ENCODE results near the gene GIMAP5. TPM values are rescaled to one million over a fixed set of nuclear protein-coding genes. Genes with fewer than 3 reads are reported as not detected.

Gene GIMAP5
- total and polyA plus RNA-seq, 2 experiments from 2014 or later = not detected

GRCh38 chr7:150788474-150789269 lies 51.5 kb downstream of the GIMAP5 start:
- no peak overlapping the region for H3K9ac ChIP-seq
- no peaks in the 10 kb centered on the region for H3K27me3 ChIP-seq (replicated peaks; ENCODE audit: insufficient read depth)
- peak; percentile 53 for DNase-seq
- no peak overlapping the region for H3K4me2 ChIP-seq (ENCODE audit: unreplicated experiment)
- H4K20me1 ChIP-seq (ENCODE audit: insufficient read depth) = no peaks in the 10 kb centered on the region
- H3K79me2 ChIP-seq (ENCODE audit: insufficient read depth) = no peaks in the 10 kb centered on the region
- 57% methylated on average over 9 of the region's 9 CpGs for WGBS, 2 experiments (ENCODE audit: low coverage in 1 of 2, low lambda C conversion rate in 2 of 2, missing lambda C conversion rate in 2 of 2)
- no peak overlapping the region for H3K27ac ChIP-seq
- no peaks in the 10 kb centered on the region for H3K4me1 ChIP-seq (ENCODE audit: insufficient read depth)
- no peaks in the 10 kb centered on the region for H3F3A ChIP-seq (ENCODE audit: insufficient read depth)
- H3K9me3 ChIP-seq (ENCODE audit: low read depth) = no peaks in the 10 kb centered on the region
- no peak overlapping the region for H3K4me3 ChIP-seq
- in situ Hi-C loops (cut with MboI) = no loop called here
- H3K9me2 ChIP-seq (ENCODE audit: insufficient read depth) = no peaks in the 10 kb centered on the region
- H3K36me3 ChIP-seq (ENCODE audit: low read depth) = no peaks in the 10 kb centered on the region
- H2AFZ ChIP-seq = no peak overlapping the region
- TF ChIP-seq EZH2 (IDR thresholded peaks at IDR 0.05; ENCODE audit: insufficient read depth, poor library complexity, severe bottlenecking) (no peak), EZH2phosphoT487 (IDR thresholded peaks at IDR 0.05; ENCODE audit: insufficient read depth, low read depth) (no peak)

GRCh38 chr7:150790416-150791075 lies 53.3 kb downstream of the GIMAP5 start:
- Histone ChIP-seq H3F3A (ENCODE audit: insufficient read depth) (no peaks in the 10 kb centered on the region), H3K9me2 (ENCODE audit: insufficient read depth) (no peaks in the 10 kb centered on the region), H3K9ac (no peak overlapping the region), H3K27me3 (replicated peaks; ENCODE audit: insufficient read depth) (no peaks in the 10 kb centered on the region), H3K4me3 (no peak overlapping the region), H4K20me1 (ENCODE audit: insufficient read depth) (no peaks in the 10 kb centered on the region), H3K27ac (no peak overlapping the region), H3K4me1 (ENCODE audit: insufficient read depth) (no peaks in the 10 kb centered on the region), H2AFZ (no peak overlapping the region), H3K9me3 (ENCODE audit: low read depth) (no peaks in the 10 kb centered on the region), H3K4me2 (ENCODE audit: unreplicated experiment) (no peak overlapping the region), H3K36me3 (ENCODE audit: low read depth) (no peaks in the 10 kb centered on the region), H3K79me2 (ENCODE audit: insufficient read depth) (no peaks in the 10 kb centered on the region)
- in situ Hi-C loops (cut with MboI) = no loop called here
- TF ChIP-seq EZH2 (IDR thresholded peaks at IDR 0.05; ENCODE audit: insufficient read depth, poor library complexity, severe bottlenecking) (no peak), EZH2phosphoT487 (IDR thresholded peaks at IDR 0.05; ENCODE audit: insufficient read depth, low read depth) (no peak)
- no peak for DNase-seq
- WGBS, 2 experiments (ENCODE audit: low coverage in 1 of 2, low lambda C conversion rate in 2 of 2, missing lambda C conversion rate in 2 of 2) = 51 to 53% methylated on average over 9 of the region's 9 CpGs

- Histone ChIP-seq H3K4me1 (ENCODE audit: insufficient read depth) (no peaks in the 10 kb centered on the region), H3K79me2 (ENCODE audit: insufficient read depth) (no peaks in the 10 kb centered on the region), H4K20me1 (ENCODE audit: insufficient read depth) (no peaks in the 10 kb centered on the region), H3K9me2 (ENCODE audit: insufficient read depth) (no peaks in the 10 kb centered on the region), H3K27ac (no peak overlapping the region), H3K4me2 (ENCODE audit: unreplicated experiment) (no peak overlapping the region), H3K9ac (no peak overlapping the region), H3K4me3 (no peak overlapping the region), H3K36me3 (ENCODE audit: low read depth) (no peaks in the 10 kb centered on the region), H3K9me3 (ENCODE audit: low read depth) (no peaks in the 10 kb centered on the region), H3F3A (ENCODE audit: insufficient read depth) (no peaks in the 10 kb centered on the region), H2AFZ (no peak overlapping the region), H3K27me3 (replicated peaks; ENCODE audit: insufficient read depth) (no peaks in the 10 kb centered on the region)
- TF ChIP-seq EZH2 (IDR thresholded peaks at IDR 0.05; ENCODE audit: insufficient read depth, poor library complexity, severe bottlenecking) (no peak), EZH2phosphoT487 (IDR thresholded peaks at IDR 0.05; ENCODE audit: insufficient read depth, low read depth) (no peak)
- 56 to 57% methylated on average over 5 of the region's 5 CpGs for whole genome bisulfite sequencing, 2 experiments (ENCODE audit: low coverage in 1 of 2, low lambda C conversion rate in 2 of 2, missing lambda C conversion rate in 2 of 2)
- DNase-seq = no peak
- in situ Hi-C loops (cut with MboI) = no loop called here
Observed at GRCh38 chr7:150791304-150791703, 54.1 kb downstream of the GIMAP5 start.

GRCh38 chr7:150791746-150792452 lies 54.7 kb downstream of the GIMAP5 start:
- no peaks in the 10 kb centered on the region for H3F3A ChIP-seq (ENCODE audit: insufficient read depth)
- H4K20me1 ChIP-seq (ENCODE audit: insufficient read depth) = no peaks in the 10 kb centered on the region
- no peaks in the 10 kb centered on the region for H3K79me2 ChIP-seq (ENCODE audit: insufficient read depth)
- no peak for DNase-seq
- H3K9me2 ChIP-seq (ENCODE audit: insufficient read depth) = no peaks in the 10 kb centered on the region
- in situ Hi-C loops (cut with MboI) = no loop called here
- H3K27me3 ChIP-seq (replicated peaks; ENCODE audit: insufficient read depth) = no peaks in the 10 kb centered on the region
- H3K9ac ChIP-seq = no peak overlapping the region
- no peak overlapping the region for H2AFZ ChIP-seq
- H3K4me1 ChIP-seq (ENCODE audit: insufficient read depth) = no peaks in the 10 kb centered on the region
- no peaks in the 10 kb centered on the region for H3K9me3 ChIP-seq (ENCODE audit: low read depth)
- no peak overlapping the region for H3K4me3 ChIP-seq
- H3K36me3 ChIP-seq (ENCODE audit: low read depth) = no peaks in the 10 kb centered on the region
- H3K27ac ChIP-seq = no peak overlapping the region
- WGBS, 2 experiments (ENCODE audit: low coverage in 1 of 2, low lambda C conversion rate in 2 of 2, missing lambda C conversion rate in 2 of 2) = 51% methylated on average over 9 to 12 of the region's 12 CpGs
- no peak overlapping the region for H3K4me2 ChIP-seq (ENCODE audit: unreplicated experiment)
- TF ChIP-seq EZH2 (IDR thresholded peaks at IDR 0.05; ENCODE audit: insufficient read depth, poor library complexity, severe bottlenecking) (no peak), EZH2phosphoT487 (IDR thresholded peaks at IDR 0.05; ENCODE audit: insufficient read depth, low read depth) (no peak)

Other genes starting within 250 kb of the GIMAP5 start
- gene GIMAP7, start 222.5 kb upstream of the GIMAP5 start, total RNA-seq (2014; rRNA removed; shearing (Covaris generic)) = not detected in 2 replicates
- not detected in 2 replicates for gene GIMAP7, start 222.5 kb upstream of the GIMAP5 start, polyA plus RNA-seq (2016; fragmentation: Nextera tagmentation; extraction: Ambion mirVana)
- gene GIMAP4, start 170.0 kb upstream of the GIMAP5 start, total RNA-seq (2014; rRNA removed; shearing (Covaris generic)) = not detected in 2 replicates
- not detected in 2 replicates for gene GIMAP4, start 170.0 kb upstream of the GIMAP5 start, polyA plus RNA-seq (2016; fragmentation: Nextera tagmentation; extraction: Ambion mirVana)
- gene GIMAP6, start 105.0 kb upstream of the GIMAP5 start, total RNA-seq (2014; rRNA removed; shearing (Covaris generic)) = not detected in 2 replicates
- not detected in 2 replicates for gene GIMAP6, start 105.0 kb upstream of the GIMAP5 start, polyA plus RNA-seq (2016; fragmentation: Nextera tagmentation; extraction: Ambion mirVana)
- 0.13 TPM in 1 of 2 replicates, not detected in the other for gene GIMAP2, start 51.7 kb upstream of the GIMAP5 start, total RNA-seq (2014; rRNA removed; shearing (Covaris generic))
- 0.13 and 0.22 TPM in 2 replicates for gene GIMAP2, start 51.7 kb upstream of the GIMAP5 start, polyA plus RNA-seq (2016; fragmentation: Nextera tagmentation; extraction: Ambion mirVana)
- gene GIMAP1, start 20.8 kb upstream of the GIMAP5 start, total RNA-seq (2014; rRNA removed; shearing (Covaris generic)) = not detected in 2 replicates
- gene GIMAP1, start 20.8 kb upstream of the GIMAP5 start, polyA plus RNA-seq (2016; fragmentation: Nextera tagmentation; extraction: Ambion mirVana) = not detected in 2 replicates
- gene TMEM176B, start 62.9 kb downstream of the GIMAP5 start, total RNA-seq (2014; rRNA removed; shearing (Covaris generic)) = not detected in 2 replicates
- not detected in 2 replicates for gene TMEM176B, start 62.9 kb downstream of the GIMAP5 start, polyA plus RNA-seq (2016; fragmentation: Nextera tagmentation; extraction: Ambion mirVana)
- gene TMEM176A, start 63.4 kb downstream of the GIMAP5 start, total RNA-seq (2014; rRNA removed; shearing (Covaris generic)) = not detected in 2 replicates
- gene TMEM176A, start 63.4 kb downstream of the GIMAP5 start, polyA plus RNA-seq (2016; fragmentation: Nextera tagmentation; extraction: Ambion mirVana) = not detected in 2 replicates
- not detected in 2 replicates for gene AOC1, start 115.1 kb downstream of the GIMAP5 start, total RNA-seq (2014; rRNA removed; shearing (Covaris generic))
- gene AOC1, start 115.1 kb downstream of the GIMAP5 start, polyA plus RNA-seq (2016; fragmentation: Nextera tagmentation; extraction: Ambion mirVana) = not detected in 2 replicates
- not detected in 2 replicates for gene KCNH2, start 240.9 kb downstream of the GIMAP5 start, total RNA-seq (2014; rRNA removed; shearing (Covaris generic))
- gene KCNH2, start 240.9 kb downstream of the GIMAP5 start, polyA plus RNA-seq (2016; fragmentation: Nextera tagmentation; extraction: Ambion mirVana) = not detected in 2 replicates

All from GM23248 (cell line).